ENCODE results near the gene GALM. TPM values are rescaled to one million over a fixed set of nuclear protein-coding genes. Genes with fewer than 3 reads are reported as not detected.
A peak's percentile ranks its signal among the peaks of the same experiment; 100 is the strongest.

GALM gene
- total and polyA plus RNA-seq, 2 of the 13 experiments (the other 11 are each of a cell fraction or from before 2014, with no cell fraction given) = 65.5 to 90.0 TPM

DNA sequence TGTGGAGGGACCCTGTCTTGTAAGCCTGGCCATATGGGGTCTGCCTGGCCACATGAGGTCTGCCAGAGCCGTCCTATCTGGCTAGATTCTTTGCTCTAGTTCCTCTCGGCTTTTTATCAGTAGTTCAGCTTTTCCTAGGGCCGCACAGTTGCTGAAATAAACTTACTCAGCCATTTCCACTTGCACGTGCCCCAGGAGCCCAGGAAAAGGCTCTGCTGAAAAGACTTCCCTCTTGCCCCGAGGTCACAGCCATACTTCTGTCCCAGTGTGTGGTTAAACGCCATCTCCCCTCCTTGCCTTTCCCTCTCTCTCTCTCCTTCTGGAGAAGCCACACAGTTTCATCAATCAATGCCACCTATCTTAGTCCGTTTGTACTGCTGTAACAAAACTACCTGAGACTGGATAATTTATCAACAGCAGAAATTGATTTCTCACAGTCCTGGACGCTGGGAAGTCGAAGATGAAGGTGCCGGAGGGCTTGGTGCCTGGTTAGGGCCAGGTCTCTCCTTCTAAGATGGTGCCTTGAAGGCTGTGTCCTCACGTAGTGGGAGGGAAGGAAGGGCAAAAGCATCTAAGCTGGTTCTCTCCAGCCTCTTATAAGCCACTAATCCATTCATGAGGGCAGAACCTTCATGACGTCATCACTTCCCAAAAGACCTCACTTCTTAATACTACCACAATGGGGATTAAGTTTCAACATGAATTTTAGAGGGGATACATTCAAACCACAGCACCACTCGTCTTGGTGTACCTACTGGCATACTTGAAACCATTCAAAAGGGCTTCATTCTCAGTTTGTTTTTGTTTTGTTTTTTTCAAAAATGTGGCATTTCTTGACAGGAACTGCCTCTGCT is 11.2 kb upstream of the GALM start (continued):
- TF ChIP-seq, protein P1, sequence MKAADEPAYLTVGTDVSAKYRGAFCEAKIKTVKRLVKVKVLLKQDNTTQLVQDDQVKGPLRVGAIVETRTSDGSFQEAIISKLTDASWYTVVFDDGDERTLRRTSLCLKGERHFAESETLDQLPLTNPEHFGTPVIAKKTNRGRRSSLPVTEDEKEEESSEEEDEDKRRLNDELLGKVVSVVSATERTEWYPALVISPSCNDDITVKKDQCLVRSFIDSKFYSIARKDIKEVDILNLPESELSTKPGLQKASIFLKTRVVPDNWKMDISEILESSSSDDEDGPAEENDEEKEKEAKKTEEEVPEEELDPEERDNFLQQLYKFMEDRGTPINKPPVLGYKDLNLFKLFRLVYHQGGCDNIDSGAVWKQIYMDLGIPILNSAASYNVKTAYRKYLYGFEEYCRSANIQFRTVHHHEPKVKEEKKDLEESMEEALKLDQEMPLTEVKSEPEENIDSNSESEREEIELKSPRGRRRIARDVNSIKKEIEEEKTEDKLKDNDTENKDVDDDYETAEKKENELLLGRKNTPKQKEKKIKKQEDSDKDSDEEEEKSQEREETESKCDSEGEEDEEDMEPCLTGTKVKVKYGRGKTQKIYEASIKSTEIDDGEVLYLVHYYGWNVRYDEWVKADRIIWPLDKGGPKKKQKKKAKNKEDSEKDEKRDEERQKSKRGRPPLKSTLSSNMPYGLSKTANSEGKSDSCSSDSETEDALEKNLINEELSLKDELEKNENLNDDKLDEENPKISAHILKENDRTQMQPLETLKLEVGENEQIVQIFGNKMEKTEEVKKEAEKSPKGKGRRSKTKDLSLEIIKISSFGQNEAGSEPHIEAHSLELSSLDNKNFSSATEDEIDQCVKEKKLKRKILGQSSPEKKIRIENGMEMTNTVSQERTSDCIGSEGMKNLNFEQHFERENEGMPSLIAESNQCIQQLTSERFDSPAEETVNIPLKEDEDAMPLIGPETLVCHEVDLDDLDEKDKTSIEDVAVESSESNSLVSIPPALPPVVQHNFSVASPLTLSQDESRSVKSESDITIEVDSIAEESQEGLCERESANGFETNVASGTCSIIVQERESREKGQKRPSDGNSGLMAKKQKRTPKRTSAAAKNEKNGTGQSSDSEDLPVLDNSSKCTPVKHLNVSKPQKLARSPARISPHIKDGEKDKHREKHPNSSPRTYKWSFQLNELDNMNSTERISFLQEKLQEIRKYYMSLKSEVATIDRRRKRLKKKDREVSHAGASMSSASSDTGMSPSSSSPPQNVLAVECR (CRISPR knock-in tag; IDR thresholded peaks at IDR 0.05; ENCODE audit: borderline replicate concordance) = no peak
- TF ChIP-seq NR2C2 (CRISPR knock-in tag; IDR thresholded peaks at IDR 0.05; ENCODE audit: borderline replicate concordance) (peak; percentile 21; the same call in 1 of the 2 replicates), ZNF318 (CRISPR knock-in tag; IDR thresholded peaks at IDR 0.05) (no peak), SCMH1 (CRISPR knock-in tag; IDR thresholded peaks at IDR 0.05; ENCODE audit: borderline replicate concordance) (no peak), ZNF816 (CRISPR knock-in tag; IDR thresholded peaks at IDR 0.05; ENCODE audit: borderline replicate concordance) (no peak), ZFP90 (CRISPR knock-in tag; IDR thresholded peaks at IDR 0.05; ENCODE audit: borderline replicate concordance) (0 out of 2 replicates have a peak, but pooled peaks have one; percentile 37), ZFP36L2 (CRISPR knock-in tag; IDR thresholded peaks at IDR 0.05) (no peak), RCOR2 (CRISPR knock-in tag; IDR thresholded peaks at IDR 0.05) (no peak), ZNF572 (CRISPR knock-in tag; IDR thresholded peaks at IDR 0.05) (no peak), YEATS2 (CRISPR knock-in tag; IDR thresholded peaks at IDR 0.05; ENCODE audit: borderline replicate concordance) (no peak), SNRNP70 (IDR thresholded peaks at IDR 0.05; ENCODE audit: low read depth, low read length) (no peak)
- TF ChIP-seq, protein P2, sequence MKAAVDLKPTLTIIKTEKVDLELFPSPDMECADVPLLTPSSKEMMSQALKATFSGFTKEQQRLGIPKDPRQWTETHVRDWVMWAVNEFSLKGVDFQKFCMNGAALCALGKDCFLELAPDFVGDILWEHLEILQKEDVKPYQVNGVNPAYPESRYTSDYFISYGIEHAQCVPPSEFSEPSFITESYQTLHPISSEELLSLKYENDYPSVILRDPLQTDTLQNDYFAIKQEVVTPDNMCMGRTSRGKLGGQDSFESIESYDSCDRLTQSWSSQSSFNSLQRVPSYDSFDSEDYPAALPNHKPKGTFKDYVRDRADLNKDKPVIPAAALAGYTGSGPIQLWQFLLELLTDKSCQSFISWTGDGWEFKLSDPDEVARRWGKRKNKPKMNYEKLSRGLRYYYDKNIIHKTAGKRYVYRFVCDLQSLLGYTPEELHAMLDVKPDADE (CRISPR knock-in tag; IDR thresholded peaks at IDR 0.05) = no peak
- TF ChIP-seq, protein P3, sequence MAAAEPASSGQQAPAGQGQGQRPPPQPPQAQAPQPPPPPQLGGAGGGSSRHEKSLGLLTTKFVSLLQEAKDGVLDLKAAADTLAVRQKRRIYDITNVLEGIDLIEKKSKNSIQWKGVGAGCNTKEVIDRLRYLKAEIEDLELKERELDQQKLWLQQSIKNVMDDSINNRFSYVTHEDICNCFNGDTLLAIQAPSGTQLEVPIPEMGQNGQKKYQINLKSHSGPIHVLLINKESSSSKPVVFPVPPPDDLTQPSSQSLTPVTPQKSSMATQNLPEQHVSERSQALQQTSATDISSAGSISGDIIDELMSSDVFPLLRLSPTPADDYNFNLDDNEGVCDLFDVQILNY (CRISPR knock-in tag; conservative IDR thresholded peaks at IDR 0.05) = no peak

All from HepG2 (cell line).